Measurements from ENCODE around the gene ZNF358. TPM values are rescaled to one million over a fixed set of nuclear protein-coding genes. Genes with fewer than 3 reads are reported as not detected.

The ZNF358 gene
- polyA plus RNA-seq, 1 experiment, result 43.9 TPM

GRCh38 chr19:7489609-7490044 lies 26.3 kb upstream of the ZNF358 start:
- POLR2A ChIA-PET, result no interaction called here
- no peak overlapping the region for H3K4me3 ChIP-seq (ENCODE audit: low read depth, low read length)
- no peak for TF ChIP-seq CTCF (IDR thresholded peaks at IDR 0.05; ENCODE audit: insufficient read depth, low read depth, low read length)
- CTCF ChIA-PET, result no interaction called here
- H3K36me3 ChIP-seq (ENCODE audit: control insufficient read depth, insufficient read depth, low read length), result no peaks in the 10 kb centered on the region
- no peak for DNase-seq (ENCODE audit: low read depth)
- no peaks in the 10 kb centered on the region for H3K27me3 ChIP-seq (ENCODE audit: control insufficient read depth, insufficient read depth, low read length)

- H3K4me3 ChIP-seq (ENCODE audit: low read depth, low read length), result no peak overlapping the region
- no peak for DNase-seq (ENCODE audit: low read depth)
- H3K27me3 ChIP-seq (ENCODE audit: control insufficient read depth, insufficient read depth, low read length), result no peaks in the 10 kb centered on the region
- no peaks in the 10 kb centered on the region for H3K36me3 ChIP-seq (ENCODE audit: control insufficient read depth, insufficient read depth, low read length)
- no peak for TF ChIP-seq CTCF (IDR thresholded peaks at IDR 0.05; ENCODE audit: insufficient read depth, low read depth, low read length)
- ChIA-PET POLR2A (no interaction called here), CTCF (interaction anchor here (1.0 kb wide), 1 partner anchor 12 kb away, joined by 3 read pairs; no protein-coding TSS in a partner anchor)
Observed at GRCh38 chr19:7492142-7492541, 23.8 kb upstream of the ZNF358 start.

GRCh38 chr19:7492558-7492957 lies 23.3 kb upstream of the ZNF358 start:
- Histone ChIP-seq H3K27me3 (ENCODE audit: control insufficient read depth, insufficient read depth, low read length) (no peaks in the 10 kb centered on the region), H3K4me3 (ENCODE audit: low read depth, low read length) (no peak overlapping the region), H3K36me3 (ENCODE audit: control insufficient read depth, insufficient read depth, low read length) (no peaks in the 10 kb centered on the region)
- DNase-seq (ENCODE audit: low read depth), result no peak
- no peak for TF ChIP-seq CTCF (IDR thresholded peaks at IDR 0.05; ENCODE audit: insufficient read depth, low read depth, low read length)
- ChIA-PET CTCF (no interaction called here), POLR2A (no interaction called here)

- Histone ChIP-seq H3K27me3 (ENCODE audit: control insufficient read depth, insufficient read depth, low read length) (no peaks in the 10 kb centered on the region; the same call in 1 of the 2 replicates), H3K36me3 (ENCODE audit: control insufficient read depth, insufficient read depth, low read length) (no peaks in the 10 kb centered on the region), H3K4me3 (ENCODE audit: low read depth, low read length) (no peak overlapping the region)
- ChIA-PET CTCF (interaction anchor here (0.6 to 0.7 kb wide), 2 partner anchors 27 to 140 kb away, joined by 3 to 4 read pairs; no protein-coding TSS in a partner anchor), POLR2A (interaction anchor here (0.6 kb wide), 1 partner anchor 96 kb away, joined by 4 read pairs; no protein-coding TSS in a partner anchor)
- no peak for DNase-seq (ENCODE audit: low read depth)
- TF ChIP-seq CTCF (IDR thresholded peaks at IDR 0.05; ENCODE audit: insufficient read depth, low read depth, low read length), result peak; percentile 26; the same call in 1 of the 2 replicates
Observed at GRCh38 chr19:7494416-7495098, 21.3 kb upstream of the ZNF358 start.

- DNase-seq (ENCODE audit: low read depth), result no peak
- TF ChIP-seq CTCF (IDR thresholded peaks at IDR 0.05; ENCODE audit: insufficient read depth, low read depth, low read length), result peak; percentile 55
- H3K36me3 ChIP-seq (ENCODE audit: control insufficient read depth, insufficient read depth, low read length), result no peaks in the 10 kb centered on the region
- no peak overlapping the region for H3K4me3 ChIP-seq (ENCODE audit: low read depth, low read length)
- H3K27me3 ChIP-seq (ENCODE audit: control insufficient read depth, insufficient read depth, low read length), result peaks cover 2% of the 10 kb centered on the region
- ChIA-PET CTCF (interaction anchor here (0.7 to 1.3 kb wide), 5 partner anchors 10 to 131 kb away, joined by 3 to 14 read pairs (median 3); no protein-coding TSS in a partner anchor), POLR2A (no interaction called here)
Observed at GRCh38 chr19:7497292-7497691, 18.6 kb upstream of the ZNF358 start.

All from BJ (cell line).